Pancreas (tissue), 10 donors: ENCODE results near the gene IRF1. TPM values are rescaled to one million over a fixed set of nuclear protein-coding genes. Genes with fewer than 3 reads are reported as not detected.
A peak's percentile ranks its signal among the peaks of the same experiment; 100 is the strongest.

Source experiments
- ATAC-seq, 4 donors: fragments of 200-7000 bp; cut with Tn5 transposase; one replicate each; pipeline versions ENCODE4 v1.8.0 to v1.9.1; 2020; ENCODE audit warnings: mild to moderate bottlenecking in 4 of 4, moderate library complexity in 4 of 4
- DNase-seq, 6 donors: peaks; one replicate each; pipeline ENCODE4 v3.0.0-alpha.2; 2020
- FAIRE-seq: peaks from 2 replicates; lab custom pipeline; 2012; peaks lifted over from hg19 to GRCh38; lab: Jason Lieb, UNC
- H3K27ac ChIP-seq, 4 donors: fragments of 200-600 bp; sonication (generic); 1 replicate in 3 of 4; 2 replicates in 1 of 4; pipeline versions ENCODE4 v1.5.0 to v1.8.0; 2020
- H3K27me3 ChIP-seq, 4 donors: fragments of 200-600 bp; one replicate each; pipeline ENCODE4 v1.8.0; 2021
- H3K36me3 ChIP-seq, 3 donors: fragments of 200-600 bp; sonication (generic) in 1 of 3; one replicate each; pipeline versions ENCODE4 v1.5.0 to v1.8.0; 2020 to 2021
- H3K4me1 ChIP-seq, 3 donors: fragments of 200-600 bp; one replicate each; pipeline ENCODE4 v1.8.0; 2021
- H3K4me3 ChIP-seq, 4 donors: fragments of 200-600 bp; sonication (generic) in 2 of 4; one replicate each; pipeline versions ENCODE4 v1.5.0 to v1.8.0; 2020 to 2021
- H3K9me3 ChIP-seq, 4 donors: fragments of 200-600 bp; one replicate each; pipeline ENCODE4 v1.8.0; 2021
- WGBS, 2 donors: extraction: QIAGEN DNeasy Blood & Tissue Kit; methylation state at CpG; one replicate each; pipeline ENCODE4 v1.1.7; 2013; 5-methylcytosine and 5-hydroxymethylcytosine counted together
- intact Hi-C, 3 donors: fragments of 100-400 bp; cut with DNase I; formaldehyde crosslinking; loops; one replicate each; pipeline versions ENCODE4 v1.11.1 to v1.14.2; 2022
- polyA plus RNA-seq, 2 donors: library from polyadenylated mRNA; stranded (reverse); fragments of 200-250 nt; gene quantifications; one replicate each; pipeline ENCODE4 v1.2.3, GENCODE V29; 2013
- total RNA-seq, 6 donors: library from RNA; stranded (reverse); fragmentation: NEBNext Ultra II Directional in 4 of 6; extraction: Animal tissue kit (Norgen Biotek cat#: 25700) in 4 of 6; gene quantifications; one replicate each; pipeline versions ENCODE4 v1.2.1 to v1.2.4, GENCODE V29; 2021 to 2023
- TF ChIP-seq, protein P1 (sequence below), 4 donors: fragments of 200-600 bp; sonication (generic) in 3 of 4; IDR thresholded peaks; one replicate each; pipeline versions ENCODE4 v1.5.0 to v1.8.0; 2021; ENCODE audit warnings: antibody characterized with exemption in 4 of 4
- donor health status: healthy with polysubstance abuse.
- donor health status: DM: no; HTN: no; CAD: no; lungs with moderate emphysema.
- donor health status: DM: no; HTN: no; CAD: no.
- donor health status: control.
- donor health status: control.
- donor health status: Bipolar disorder and iron deficiency.
- donor health status: DM: yes; HTN: yes; CAD: no.
- donor health status: DM: no; HTN: no; CAD: no.
- donor health status: DM: no; HTN: no; CAD: no.
- donor health status: DM: yes; HTN: yes; CAD: no.

IRF1 gene
- total and polyA plus RNA-seq, 8 donors, result 7.0 to 30.8 (median 11.1) TPM

DNA sequence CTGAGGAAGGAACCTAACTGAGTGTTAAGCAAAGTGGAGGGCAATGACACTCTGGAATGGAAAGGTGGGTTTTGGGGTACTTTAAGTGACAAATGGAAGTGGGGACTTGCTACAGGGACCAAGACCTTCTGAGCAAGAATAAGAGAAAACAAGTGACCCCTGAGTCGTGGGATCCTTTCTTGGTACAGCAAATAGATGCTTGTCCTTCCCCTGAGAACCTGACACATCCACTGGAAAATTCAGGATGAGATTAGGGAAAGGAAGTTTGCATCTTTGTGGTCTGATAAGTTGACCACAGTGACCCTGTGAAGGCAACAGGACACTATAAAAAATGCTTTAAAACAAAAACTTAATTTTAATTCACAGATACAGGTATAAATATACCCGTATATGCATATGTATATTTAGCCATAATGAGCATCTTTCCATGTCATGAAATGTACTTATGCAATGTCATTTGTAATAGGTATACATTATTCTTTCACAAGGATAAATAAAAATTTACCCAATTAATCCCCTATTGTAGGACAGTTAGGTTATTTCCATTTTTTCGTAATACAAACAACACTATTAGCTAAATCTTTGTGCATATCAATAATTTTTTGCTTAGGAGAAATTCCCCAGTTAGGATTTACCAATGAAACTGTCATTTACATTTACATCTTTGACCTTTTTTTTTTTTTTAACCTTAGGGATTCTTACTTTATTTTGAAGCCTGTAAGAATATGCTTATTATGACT is 2.0 kb upstream of the IRF1 start:
- no peak overlapping the region for H3K4me3 ChIP-seq
- 80 to 92% methylated on average over 3 of the region's 3 CpGs for WGBS, 2 donors
- DNase-seq, result no peak
- no peaks in the 10 kb centered on the region for H3K9me3 ChIP-seq
- intact Hi-C loops, result no loop called here
- peaks cover 0 to 37% (median 26%) of the 10 kb centered on the region in 3 donors for H3K4me1 ChIP-seq
- no peak for ATAC-seq
- TF ChIP-seq, protein P1, sequence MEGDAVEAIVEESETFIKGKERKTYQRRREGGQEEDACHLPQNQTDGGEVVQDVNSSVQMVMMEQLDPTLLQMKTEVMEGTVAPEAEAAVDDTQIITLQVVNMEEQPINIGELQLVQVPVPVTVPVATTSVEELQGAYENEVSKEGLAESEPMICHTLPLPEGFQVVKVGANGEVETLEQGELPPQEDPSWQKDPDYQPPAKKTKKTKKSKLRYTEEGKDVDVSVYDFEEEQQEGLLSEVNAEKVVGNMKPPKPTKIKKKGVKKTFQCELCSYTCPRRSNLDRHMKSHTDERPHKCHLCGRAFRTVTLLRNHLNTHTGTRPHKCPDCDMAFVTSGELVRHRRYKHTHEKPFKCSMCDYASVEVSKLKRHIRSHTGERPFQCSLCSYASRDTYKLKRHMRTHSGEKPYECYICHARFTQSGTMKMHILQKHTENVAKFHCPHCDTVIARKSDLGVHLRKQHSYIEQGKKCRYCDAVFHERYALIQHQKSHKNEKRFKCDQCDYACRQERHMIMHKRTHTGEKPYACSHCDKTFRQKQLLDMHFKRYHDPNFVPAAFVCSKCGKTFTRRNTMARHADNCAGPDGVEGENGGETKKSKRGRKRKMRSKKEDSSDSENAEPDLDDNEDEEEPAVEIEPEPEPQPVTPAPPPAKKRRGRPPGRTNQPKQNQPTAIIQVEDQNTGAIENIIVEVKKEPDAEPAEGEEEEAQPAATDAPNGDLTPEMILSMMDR (IDR thresholded peaks at IDR 0.05), result no peak
- no peaks in the 10 kb centered on the region for H3K36me3 ChIP-seq
- H3K27ac ChIP-seq, result no peak overlapping the region
- no peaks in the 10 kb centered on the region for H3K27me3 ChIP-seq
- FAIRE-seq, result no peak

DNA sequence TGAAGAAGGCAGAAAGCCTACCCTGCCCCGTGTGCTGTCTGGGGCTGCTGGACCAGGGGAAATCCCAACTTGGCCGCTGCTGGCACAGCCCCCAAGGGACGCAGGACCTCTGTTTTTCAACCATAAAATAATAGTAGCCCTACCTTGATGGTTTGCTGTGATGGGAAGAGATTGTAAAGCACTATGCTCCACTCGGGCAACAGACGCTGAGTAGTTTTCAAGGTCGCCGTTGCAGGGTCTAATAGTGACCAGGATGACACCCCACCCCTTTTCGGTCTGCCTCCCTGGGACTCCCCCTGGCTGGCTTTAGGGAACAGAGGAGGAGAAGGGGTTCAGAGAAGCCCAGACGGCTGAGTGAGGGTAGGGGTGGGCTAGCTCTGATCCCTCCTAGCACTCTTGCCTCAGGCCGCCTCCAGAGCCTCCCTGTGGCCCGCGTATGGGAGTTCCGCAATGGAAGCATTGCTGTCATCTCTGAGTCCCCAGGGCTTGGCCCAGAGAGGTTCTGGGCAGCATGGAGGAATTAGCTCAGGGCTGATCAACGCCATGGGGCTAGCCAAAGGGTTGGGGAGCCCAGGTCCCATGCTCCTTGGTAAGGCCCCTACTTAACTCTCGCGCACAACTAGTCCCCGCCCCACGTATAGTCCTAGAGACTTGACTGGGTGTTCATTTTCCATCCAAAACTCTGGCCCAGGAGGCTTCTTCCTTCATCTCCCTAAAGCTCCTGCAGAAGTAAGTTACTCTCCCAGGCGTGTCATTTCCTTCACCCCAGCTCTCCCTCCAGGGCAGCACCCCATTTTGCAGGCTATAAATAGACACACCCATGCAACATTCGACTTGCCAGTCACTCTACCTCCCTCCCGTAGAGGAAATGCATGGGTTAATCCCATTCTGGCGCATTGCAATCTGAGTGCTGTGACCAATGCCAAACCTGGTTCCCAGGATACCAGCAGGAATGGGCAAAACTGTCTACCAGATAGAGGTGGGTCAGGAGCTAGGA is 1.1 kb upstream of the IRF1 start:
- TF ChIP-seq, protein P1 (IDR thresholded peaks at IDR 0.05), result no peak
- Histone ChIP-seq H3K4me3 (peak overlapping the region; percentile 36 to 89 (median 61)), H3K27ac (peak overlapping the region; percentile 83 to 97 (median 94)), H3K9me3 (no peaks in the 10 kb centered on the region), H3K27me3 (no peaks in the 10 kb centered on the region), H3K36me3 (peaks cover 0 to 4% (median 2%) of the 10 kb centered on the region in 3 donors), H3K4me1 (peaks cover 0 to 34% (median 26%) of the 10 kb centered on the region in 3 donors)
- WGBS, 2 donors, result 53 to 55% methylated on average over 22 of the region's 22 CpGs
- DNase-seq (peak in 2 of 6 donors; percentile 39 to 43), ATAC-seq (peak in 3 of 4 donors; percentile 1 to 7 (median 3)), FAIRE-seq (no peak)
- intact Hi-C loops, result no loop called here

DNA sequence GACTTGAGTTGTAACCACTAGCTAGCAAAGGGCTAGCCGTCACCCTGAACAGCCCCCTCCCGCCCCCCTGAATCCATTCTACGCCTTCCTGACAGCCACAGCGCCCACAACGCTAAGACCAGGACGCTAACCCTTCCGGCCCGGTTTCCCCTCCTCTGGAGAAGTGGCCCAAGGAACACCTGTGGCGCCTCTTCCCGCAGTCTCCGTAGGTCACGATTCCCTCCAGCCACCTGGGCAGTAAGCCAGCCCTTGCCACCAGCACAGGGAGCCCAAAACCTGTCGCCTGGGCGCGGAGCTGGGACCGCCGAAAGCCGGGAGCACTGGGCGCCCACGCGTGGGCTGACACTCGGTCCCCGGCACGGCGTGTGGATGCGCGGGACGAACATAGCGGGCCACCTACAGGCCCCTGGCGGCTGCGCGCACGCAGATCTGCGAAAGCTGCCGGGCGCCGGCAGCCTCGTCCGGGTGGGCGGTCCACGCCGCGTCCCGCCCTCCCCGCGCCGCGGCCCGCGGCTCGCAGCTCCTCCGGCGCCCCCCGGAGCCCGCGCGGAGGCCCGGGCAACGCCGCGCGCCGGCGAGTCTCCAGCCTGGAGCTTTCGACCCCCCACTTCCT is 596 bp downstream of the IRF1 start:
- Histone ChIP-seq H3K9me3 (no peaks in the 10 kb centered on the region), H3K27me3 (no peaks in the 10 kb centered on the region), H3K27ac (peak overlapping the region; percentile 83 to 97 (median 94)), H3K36me3 (peaks cover 0 to 19% (median 15%) of the 10 kb centered on the region in 3 donors), H3K4me3 (peak overlapping the region; percentile 58 to 89 (median 76)), H3K4me1 (peaks cover 0 to 27% (median 26%) of the 10 kb centered on the region in 3 donors)
- ATAC-seq (peak; percentile 22 to 51 (median 29)), DNase-seq (peak; percentile 57 to 88 (median 76)), FAIRE-seq (no peak)
- intact Hi-C loops, result loop anchor here in 1 of 3 donors (5.0 kb wide), 1 partner anchor 68 kb away; no protein-coding TSS in a partner anchor
- TF ChIP-seq, protein P1 (IDR thresholded peaks at IDR 0.05), result no peak
- 1 to 2% methylated on average over 53 to 65 of the region's 65 CpGs for WGBS, 2 donors

- no peaks in the 10 kb centered on the region for H3K27me3 ChIP-seq
- H3K4me3 ChIP-seq, result peak overlapping the region; percentile 58 to 89 (median 76)
- H3K27ac ChIP-seq, result peak overlapping the region in 2 of 4 donors; percentile 92 to 97
- peak in 2 of 6 donors; percentile 20 to 26 for DNase-seq
- TF ChIP-seq, protein P1 (IDR thresholded peaks at IDR 0.05), result no peak
- ATAC-seq, result no peak
- WGBS, 2 donors, result 54 to 64% methylated on average over 10 of the region's 10 CpGs
- intact Hi-C loops, result loop anchor here in 1 of 3 donors (5.0 kb wide), 1 partner anchor 67 kb away; no protein-coding TSS in a partner anchor
- FAIRE-seq, result no peak
- peaks cover 0 to 26% (median 24%) of the 10 kb centered on the region in 3 donors for H3K4me1 ChIP-seq
- H3K36me3 ChIP-seq, result peaks cover 0 to 25% (median 17%) of the 10 kb centered on the region in 3 donors
- no peaks in the 10 kb centered on the region for H3K9me3 ChIP-seq
Measured at GRCh38 chr5:132489051-132489770, 1.4 kb downstream of the IRF1 start.
